A673 (cell line): ENCODE measurements around the gene BROX.

Experiments
- CTCF ChIP-seq: fragments of 300-800, 200-600 bp; sonication (generic); conservative IDR thresholded peaks from 2 replicates; pipeline ENCODE4 v1.5.1; 2017; ENCODE audit warnings: low read depth, mild to moderate bottlenecking, antibody characterized with exemption, low read length, moderate library complexity, mixed read lengths
- EZH2 ChIP-seq: fragments of 200-600 bp; sonication (generic); IDR thresholded peaks from 2 replicates; pipeline ENCODE4 v1.6.1; 2017; ENCODE audit warnings: borderline replicate concordance, low read depth, mild to moderate bottlenecking, mixed read lengths, antibody characterized with exemption, low read length; ENCODE audit not compliant: poor library complexity, severe bottlenecking

- no peak for TF ChIP-seq CTCF
- no peak for TF ChIP-seq EZH2
These were observed 962 bp downstream of the BROX start for GRCh38 chr1:222713091-222713961.
